Mesodermal cell (in vitro differentiated cells): ENCODE measurements around the gene METTL21C.

Source experiments
- H3K27ac ChIP-seq: 2 replicates; pipeline ENCODE4 v1.7.0; 2013; ENCODE audit warnings: mild to moderate bottlenecking, low read depth, low read length, moderate library complexity; ENCODE audit not compliant: severe bottlenecking
- H3K36me3 ChIP-seq: 2 replicates; pipeline ENCODE4 v1.7.1; 2013; ENCODE audit warnings: mild to moderate bottlenecking, low read length, moderate library complexity; ENCODE audit not compliant: control insufficient read depth, insufficient read depth
- H3K4me1 ChIP-seq: one replicate; pipeline ENCODE4 v1.7.1; 2013; ENCODE audit warnings: mild to moderate bottlenecking, low read length; ENCODE audit not compliant: insufficient read depth, control insufficient read depth, poor library complexity, severe bottlenecking
- H3K4me3 ChIP-seq: 2 replicates; pipeline ENCODE4 v1.7.0; 2013; ENCODE audit warnings: low read length, control low read depth, mild to moderate bottlenecking; ENCODE audit not compliant: insufficient read depth, poor library complexity, severe bottlenecking; ENCODE audit errors: extremely low read depth
- H3K9me3 ChIP-seq: 2 replicates; pipeline ENCODE4 v1.7.1; 2013; ENCODE audit warnings: mild to moderate bottlenecking, low read length, moderate library complexity; ENCODE audit not compliant: control insufficient read depth
- WGBS, 2 experiments: methylation state at CpG; one replicate each; pipeline ENCODE4 v1.1.5; 2013; ENCODE audit warnings: missing lambda C conversion rate in 2 of 2; ENCODE audit not compliant: insufficient coverage in 2 of 2; 5-methylcytosine and 5-hydroxymethylcytosine counted together

METTL21C gene

GRCh38 chr13:102642029-102642428 lies 52.8 kb downstream of the METTL21C start:
- Histone ChIP-seq H3K36me3 (peaks cover 89% of the 10 kb centered on the region), H3K27ac (no peak overlapping the region), H3K4me3 (no peak overlapping the region), H3K4me1 (no peaks in the 10 kb centered on the region), H3K9me3 (no peaks in the 10 kb centered on the region)
- WGBS, 2 experiments, result 67% methylated on average over 3 of the region's 4 CpGs; no CpG with 5 or more reads in 1 of the 2 experiments

GRCh38 chr13:102638741-102639140 lies 56.1 kb downstream of the METTL21C start:
- WGBS, 2 experiments, result 100% methylated on average over 1 to 2 of the region's 3 CpGs
- H3K4me3 ChIP-seq, result no peak overlapping the region
- H3K4me1 ChIP-seq, result no peaks in the 10 kb centered on the region
- peaks cover 89% of the 10 kb centered on the region for H3K36me3 ChIP-seq
- no peaks in the 10 kb centered on the region for H3K9me3 ChIP-seq
- H3K27ac ChIP-seq, result no peak overlapping the region
